GM21576 (cell line): Measurements from ENCODE around the gene CACNA2D2.

Experiments used
- ATAC-seq: cut with Tn5 transposase; IDR thresholded peaks from one replicate; pipeline ENCODE4 v1.9.1; 2021; ENCODE audit warnings: mild to moderate bottlenecking, moderate library complexity; ENCODE audit not compliant: unreplicated experiment

CACNA2D2 gene

GRCh38 chr3:50435371-50436113 lies 67.9 kb downstream of the CACNA2D2 start:
- ATAC-seq = no peak

- no peak for ATAC-seq
Measured at GRCh38 chr3:50433954-50434353, 69.5 kb downstream of the CACNA2D2 start.

- ATAC-seq = no peak
Measured at GRCh38 chr3:50430950-50431435, 72.4 kb downstream of the CACNA2D2 start.

DNA sequence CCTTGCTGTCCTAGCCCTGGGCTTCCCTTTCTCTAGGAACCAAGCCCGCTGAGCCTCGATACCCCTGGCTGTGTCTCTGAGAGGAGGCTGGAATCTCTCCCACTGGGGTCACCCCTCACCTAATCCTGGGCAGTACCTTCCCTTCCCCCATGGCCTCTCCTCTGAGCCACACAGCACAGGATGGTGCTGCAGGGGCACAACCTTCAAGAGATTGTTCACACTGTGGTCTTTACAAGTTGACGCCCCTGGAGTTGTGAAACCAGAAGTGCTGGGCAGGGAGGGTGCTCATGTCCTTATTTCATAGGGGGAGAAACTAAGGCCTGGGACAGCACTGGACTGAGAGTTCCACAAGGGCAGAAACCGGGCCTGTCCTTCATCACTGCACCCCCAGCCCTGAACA lies 73.2 kb downstream of the CACNA2D2 start:
- no peak for ATAC-seq

DNA sequence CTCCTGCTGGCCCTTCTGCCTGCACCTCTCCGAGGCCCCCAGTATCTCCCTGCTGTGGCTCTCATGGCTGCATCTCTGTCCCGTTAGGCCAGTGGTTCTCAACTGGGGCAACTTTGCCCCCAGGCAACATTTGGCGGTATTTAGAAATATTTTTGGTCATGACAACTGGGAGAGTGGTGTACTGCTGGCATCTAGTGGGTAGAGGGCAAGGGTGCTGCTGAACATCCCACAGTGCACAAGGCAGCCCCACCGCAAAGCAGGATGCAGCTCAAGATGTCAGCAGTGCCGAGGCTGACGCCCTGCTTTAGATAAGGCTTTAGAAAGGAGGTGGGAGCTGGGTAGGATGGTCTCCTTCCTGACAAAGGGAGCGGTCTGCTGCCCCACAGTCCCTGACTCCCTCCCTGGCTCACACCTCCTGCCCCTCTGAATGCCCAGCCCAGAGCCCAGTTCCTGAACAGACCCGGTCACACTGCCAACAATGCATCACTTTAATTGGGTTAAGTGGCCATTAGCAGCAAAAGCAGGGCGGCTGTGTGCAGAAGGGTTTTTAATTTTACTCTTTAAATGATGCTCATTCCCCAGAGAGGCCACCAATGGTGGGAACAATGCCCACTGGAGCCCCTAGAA lies 75.3 kb downstream of the CACNA2D2 start:
- no peak for ATAC-seq

DNA sequence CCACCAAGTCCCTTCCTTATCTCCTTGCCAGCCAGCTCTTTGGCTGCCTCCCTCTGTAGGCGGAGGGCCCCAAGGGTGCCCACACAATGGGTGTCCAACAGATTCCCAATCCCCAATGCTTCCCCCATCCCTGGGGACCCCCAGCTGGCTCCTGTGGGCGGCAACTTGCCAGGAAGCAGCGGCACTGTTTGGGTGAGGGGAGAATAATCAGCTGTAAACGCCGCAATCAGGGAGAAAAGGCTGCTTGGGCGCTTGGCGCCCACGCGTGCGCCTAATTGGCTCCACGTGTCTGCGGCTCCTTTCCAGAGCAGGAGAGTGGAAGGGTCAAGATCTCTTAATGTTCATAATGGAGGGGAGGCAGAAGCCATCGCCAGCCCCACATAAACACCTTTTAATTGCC lies 76.2 kb downstream of the CACNA2D2 start:
- no peak for ATAC-seq

DNA sequence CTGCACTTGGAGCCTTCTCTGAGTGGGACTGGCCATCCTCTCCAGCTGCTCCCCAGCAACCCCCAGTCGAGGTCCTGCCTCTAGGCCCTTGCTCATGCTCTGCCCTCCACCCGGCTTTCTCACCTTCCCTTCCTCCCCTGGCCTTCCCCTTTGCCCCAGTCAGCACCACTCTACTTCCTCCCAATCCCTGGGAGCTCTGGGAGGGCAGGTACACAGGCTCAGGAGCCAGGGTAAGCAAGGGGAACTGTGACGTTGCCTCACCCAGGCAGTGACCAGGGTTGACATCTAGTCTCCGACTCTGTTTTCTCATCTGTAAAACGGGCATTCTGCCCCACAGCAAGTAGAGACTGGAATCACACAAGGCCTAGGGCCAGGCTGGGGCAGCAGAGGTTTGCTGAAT lies 77.5 kb downstream of the CACNA2D2 start:
- ATAC-seq = no peak

DNA sequence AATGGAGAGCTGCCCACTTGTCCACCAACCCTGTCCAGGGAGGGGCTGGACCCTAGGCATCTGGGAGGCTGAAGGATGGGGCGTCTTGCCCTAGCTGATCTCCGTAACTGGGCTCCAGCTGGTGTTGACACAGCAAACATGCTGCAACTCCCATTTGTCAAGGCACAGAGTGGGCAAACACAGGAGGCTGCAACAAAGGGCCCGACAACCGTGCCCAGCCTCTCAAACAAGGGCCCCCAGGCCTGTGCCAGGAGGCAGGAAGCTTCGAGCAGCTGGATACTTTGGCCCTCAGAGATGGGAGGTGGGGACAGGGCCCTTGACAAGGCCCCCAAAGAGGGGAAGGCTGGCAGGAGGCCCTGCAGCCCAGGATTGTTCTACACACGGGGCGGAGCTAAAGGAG lies 79.9 kb downstream of the CACNA2D2 start:
- no peak for ATAC-seq

GRCh38 chr3:50422153-50422552 lies 81.3 kb downstream of the CACNA2D2 start:
- ATAC-seq = no peak

GRCh38 chr3:50419595-50420370 lies 83.7 kb downstream of the CACNA2D2 start:
- no peak for ATAC-seq

DNA sequence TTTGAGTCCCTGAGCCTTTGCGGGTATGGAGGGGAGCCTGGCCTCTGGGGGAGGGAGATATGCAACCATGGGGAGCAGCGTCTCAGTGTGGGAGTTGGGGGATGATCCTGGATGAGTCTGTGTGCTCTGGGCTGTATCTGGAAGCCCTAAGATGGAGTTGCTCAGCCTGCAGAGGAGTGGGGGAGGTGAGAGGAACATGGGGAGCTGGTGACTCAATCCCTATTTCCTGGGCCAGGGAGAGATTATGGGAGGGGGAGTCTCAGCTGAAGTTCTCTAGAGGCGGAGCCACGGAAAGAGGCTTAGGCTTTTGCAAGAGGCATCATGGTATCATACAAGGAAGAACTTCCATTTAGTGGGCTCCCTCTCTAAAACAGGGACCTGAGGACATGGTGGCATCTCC lies 84.6 kb downstream of the CACNA2D2 start:
- no peak for ATAC-seq

DNA sequence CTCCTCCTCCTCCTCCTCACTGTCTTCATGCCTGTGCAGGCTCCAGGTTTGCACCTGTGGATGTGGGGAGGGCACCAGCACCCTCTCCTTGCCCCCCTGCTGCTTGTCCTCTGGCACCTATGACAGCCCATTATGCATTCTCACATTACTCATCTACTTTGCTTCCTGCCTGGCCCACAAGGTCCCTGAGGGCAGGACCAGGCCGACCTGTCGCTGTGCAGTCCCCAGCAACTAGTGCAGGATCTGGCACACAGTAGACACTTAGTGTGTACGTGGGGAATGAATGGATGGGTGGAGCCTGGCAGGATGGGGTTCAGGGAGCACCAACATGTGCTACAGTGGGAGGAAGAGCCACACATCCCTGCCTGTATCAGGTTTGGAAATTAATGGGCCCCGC lies 85.8 kb downstream of the CACNA2D2 start:
- no peak for ATAC-seq

- no peak for ATAC-seq
Measured at GRCh38 chr3:50416736-50417636, 86.4 kb downstream of the CACNA2D2 start.

DNA sequence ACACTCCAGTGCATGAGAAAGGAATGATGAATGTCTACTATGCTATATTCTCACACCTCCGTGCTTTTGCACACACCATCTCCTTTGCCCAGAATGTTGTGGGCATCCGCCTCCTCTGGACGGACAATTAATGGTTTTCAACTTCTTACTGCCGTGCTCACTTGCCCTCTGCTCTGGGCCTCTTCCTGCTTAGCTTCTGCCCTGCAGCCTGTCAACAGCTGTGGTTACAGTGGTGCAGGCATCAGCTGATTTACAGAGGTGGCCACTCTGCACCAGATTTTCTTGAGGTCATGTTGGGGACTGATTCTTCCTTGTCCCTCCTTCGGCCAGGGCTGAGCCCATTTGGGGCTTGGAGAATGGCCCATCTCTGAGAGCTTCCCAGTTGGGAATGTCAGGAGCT lies 87.6 kb downstream of the CACNA2D2 start:
- no peak for ATAC-seq

DNA sequence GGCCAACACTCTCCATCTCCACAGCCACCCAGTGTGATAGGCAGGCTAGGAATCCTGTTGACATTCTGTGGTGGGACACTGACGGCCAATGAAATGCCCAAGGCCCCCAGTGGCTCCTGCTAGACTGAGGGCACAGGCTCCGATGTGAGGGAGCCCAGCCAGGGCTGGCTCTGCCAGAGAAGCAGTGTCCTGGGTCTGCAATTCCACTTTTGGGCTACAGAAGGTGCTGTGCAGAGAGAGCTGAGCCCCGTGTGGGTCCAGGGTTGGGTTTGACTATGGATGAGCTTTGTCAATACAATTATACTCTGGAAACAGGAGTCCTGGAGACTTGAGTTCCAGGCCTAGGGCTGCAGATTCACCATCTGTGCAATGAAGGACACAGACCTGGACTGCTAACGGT lies 88.4 kb downstream of the CACNA2D2 start:
- no peak for ATAC-seq

DNA sequence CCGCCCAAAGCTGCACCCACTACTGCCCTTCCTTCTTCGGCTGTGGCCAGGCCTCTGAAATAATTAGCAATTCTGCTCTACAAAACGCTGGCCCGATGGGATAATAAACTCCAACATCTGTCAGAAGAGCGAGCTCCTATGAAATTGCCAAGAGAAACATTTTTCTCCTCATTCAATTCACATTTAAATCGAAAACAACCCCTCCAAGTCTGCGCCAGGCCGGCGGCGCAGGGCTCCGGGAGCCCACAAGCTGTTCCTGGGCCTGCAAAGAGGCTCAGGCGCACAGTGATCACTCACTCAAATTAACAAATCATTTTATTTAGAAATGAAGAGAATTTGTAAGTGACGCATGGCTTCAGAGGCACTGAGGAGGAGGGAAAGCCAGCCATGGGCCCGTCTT lies 88.8 kb downstream of the CACNA2D2 start:
- no peak for ATAC-seq

- ATAC-seq = no peak
Measured at GRCh38 chr3:50412231-50412754, 91.1 kb downstream of the CACNA2D2 start.

- no peak for ATAC-seq
Measured at GRCh38 chr3:50411229-50411628, 92.2 kb downstream of the CACNA2D2 start.

DNA sequence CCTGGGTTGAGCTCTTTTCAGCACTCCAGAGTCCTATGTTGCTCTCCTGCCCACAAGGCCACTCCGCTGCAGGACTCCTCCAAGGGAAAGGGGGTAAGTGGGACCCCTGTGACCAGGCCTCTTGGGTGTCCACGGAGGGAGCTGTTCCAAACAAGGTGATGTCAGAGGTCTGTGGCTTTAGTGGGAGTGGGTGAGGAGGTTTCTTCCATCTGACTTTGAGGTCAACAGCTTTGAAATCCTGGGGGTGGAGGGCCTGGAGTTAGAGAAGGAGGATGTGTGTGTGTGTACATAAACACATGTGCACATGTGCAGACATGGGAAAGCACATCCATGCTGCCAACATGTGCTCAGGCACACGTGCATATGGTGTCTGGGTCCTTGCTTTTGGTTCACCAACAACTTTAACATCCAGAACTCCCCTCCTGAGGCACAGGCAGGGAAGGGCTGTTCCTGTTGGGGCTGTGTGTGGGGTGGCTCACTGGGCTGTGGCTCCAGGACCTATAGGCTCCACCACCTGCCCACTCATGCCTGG lies 92.8 kb downstream of the CACNA2D2 start:
- no peak for ATAC-seq

- no peak for ATAC-seq
Measured at GRCh38 chr3:50410185-50410584, 93.2 kb downstream of the CACNA2D2 start.
